HG03196 (cell line): ENCODE data around the gene FN1.
"Not testable (repeated sequence)": the region's sequence is repeated elsewhere in the genome, so short reads cannot be mapped to it uniquely, and the experiment has no call there.

Experiments used
- ATAC-seq: cut with Tn5 transposase; IDR thresholded peaks from one replicate; pipeline ENCODE4 v1.9.1; 2021; ENCODE audit not compliant: unreplicated experiment

FN1 gene

DNA sequence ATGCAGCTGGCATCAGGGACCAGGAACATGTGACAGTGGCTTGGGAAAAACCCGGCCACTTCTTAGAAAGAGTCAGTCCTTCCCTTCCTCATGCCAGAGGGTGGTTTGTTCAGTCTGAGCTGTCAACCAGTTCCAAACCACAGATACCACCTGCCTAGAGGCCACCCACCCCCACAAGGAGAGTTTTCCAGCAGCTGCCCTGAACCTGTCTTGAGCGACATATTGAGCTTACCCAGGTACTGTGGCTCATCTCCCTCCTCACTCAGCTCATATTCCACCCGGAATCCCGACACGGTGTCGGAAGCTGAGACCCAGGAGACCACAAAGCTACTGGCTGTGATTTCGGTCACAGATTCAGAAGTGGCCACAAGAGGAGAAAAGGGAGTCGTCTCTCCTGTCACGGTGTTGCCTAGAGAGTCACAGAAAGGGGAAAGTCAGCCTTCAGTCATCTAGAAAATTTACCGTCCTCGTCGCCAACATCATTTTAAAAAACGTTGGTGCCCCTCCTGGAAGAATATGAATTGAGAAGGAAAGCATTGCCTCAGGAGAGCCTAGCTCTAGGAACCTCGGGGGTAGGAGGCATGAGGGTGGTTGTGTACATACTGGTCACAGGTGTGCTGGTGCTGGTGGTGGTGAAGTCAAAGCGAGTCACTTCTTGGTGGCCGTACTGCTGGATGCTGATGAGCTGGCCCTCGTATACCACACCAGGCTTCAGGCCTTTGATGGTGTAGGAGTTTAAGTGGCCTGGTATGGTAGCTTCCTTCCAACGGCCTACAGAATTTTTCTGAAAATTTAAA is 26.3 kb downstream of the FN1 start:
- no peak for ATAC-seq

DNA sequence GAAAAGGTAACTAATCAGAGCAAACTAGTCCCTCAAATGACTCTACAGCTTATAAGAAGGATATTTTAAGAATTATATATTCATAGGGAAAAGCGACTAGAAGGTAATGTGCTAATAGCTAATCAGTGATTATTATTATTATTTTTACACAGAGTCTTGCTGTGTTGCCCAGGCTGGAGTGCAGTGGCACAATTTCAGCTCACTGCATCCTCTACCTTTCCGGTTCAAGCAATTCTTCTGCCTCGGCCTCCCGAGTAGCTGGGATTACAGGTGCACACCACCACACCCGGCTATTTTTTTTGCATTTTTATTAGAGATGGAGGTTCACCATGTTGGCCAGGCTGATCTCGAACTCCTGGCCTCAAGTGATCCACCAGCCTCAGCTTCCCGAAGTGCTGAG is 27.4 kb downstream of the FN1 start:
- ATAC-seq = not testable (repeated sequence)

DNA sequence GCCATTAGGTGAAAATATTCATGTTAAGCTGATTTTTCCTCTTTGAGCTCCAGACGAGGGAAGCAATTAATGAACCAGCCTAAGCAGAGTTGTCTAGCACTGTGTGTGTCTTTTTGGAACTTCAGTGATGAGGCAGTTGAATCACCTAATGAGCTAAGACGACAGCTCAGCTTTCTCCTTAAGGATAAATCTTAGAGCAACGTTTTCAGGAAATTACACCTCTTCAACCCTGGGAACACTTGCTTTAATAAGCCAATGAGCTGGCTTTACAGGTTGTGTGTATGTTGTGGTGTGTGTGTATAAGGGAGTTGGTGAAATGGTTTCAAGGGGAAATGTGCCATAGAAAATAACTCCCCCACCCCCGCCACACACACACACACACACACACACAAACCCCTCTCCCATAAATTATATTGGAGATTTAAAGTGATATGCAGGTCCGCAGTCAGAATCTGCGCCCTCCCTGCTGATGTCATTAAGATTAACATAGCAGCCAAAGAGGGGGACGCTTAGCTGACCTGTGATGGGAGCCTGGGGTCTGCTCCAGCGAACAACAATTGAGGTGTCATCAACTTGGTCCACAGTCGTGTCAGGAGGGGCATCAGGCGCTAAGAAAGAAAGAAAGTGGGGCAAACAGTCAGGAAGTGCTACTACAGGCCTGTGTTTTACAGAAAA is 28.1 kb downstream of the FN1 start:
- no peak for ATAC-seq

DNA sequence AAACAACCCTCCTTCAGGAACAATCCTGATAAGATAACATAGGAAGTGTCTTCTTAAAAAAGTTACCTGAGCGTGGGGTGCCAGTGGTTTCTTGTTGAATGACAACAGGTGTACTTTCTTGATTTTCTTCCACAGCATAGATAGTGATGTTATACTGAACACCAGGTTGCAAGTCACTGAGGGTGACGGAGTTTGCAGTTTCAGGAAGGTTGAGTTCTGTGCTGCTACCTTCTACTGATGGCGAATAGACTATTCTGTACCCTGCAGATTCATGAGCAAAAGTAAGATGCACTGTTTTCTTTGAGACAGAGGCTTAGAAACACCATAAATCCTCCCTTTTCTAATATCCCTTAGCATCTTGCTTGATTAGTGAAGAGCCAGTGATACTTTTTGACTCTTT is 28.8 kb downstream of the FN1 start:
- ATAC-seq = no peak

DNA sequence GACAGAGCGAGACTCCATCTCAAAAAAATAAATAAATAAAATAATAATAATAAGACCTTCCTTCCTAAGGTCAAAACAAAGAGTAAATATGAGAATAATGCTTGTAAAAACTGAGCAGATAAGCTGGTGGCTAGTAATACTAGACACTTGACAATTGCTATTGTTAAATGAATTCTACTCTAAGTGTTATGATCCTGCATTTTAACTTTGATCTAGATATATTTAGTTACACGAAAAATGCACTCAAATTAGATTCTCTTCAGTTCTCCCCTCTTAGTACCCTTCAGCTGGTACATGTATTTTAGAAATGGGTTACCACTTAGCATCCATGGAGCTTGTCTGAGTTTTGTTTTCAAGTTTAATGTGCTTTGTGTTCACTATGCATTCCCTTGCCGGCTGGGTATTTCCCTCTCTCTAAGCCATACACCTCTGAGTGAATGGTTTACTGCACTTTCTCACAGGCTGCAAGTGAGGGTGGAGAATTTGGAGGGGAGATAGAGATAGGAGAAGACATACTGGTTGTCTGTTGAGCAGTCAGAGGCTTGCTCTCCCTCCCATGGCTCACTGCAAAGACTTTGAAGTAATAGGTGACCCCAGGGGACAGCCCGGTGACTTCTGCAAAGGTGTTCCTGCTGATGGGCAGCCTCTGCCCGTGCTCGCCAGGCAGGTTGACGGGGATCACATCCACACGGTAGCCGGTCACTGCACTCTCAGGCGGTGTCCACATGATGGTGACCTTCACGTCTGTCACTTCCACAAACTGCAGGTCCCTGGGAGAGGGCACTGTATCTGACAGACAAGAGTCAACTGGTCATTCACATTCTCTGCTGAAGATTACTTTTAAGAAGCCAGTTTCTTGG is 29.9 kb downstream of the FN1 start:
- ATAC-seq = no peak

DNA sequence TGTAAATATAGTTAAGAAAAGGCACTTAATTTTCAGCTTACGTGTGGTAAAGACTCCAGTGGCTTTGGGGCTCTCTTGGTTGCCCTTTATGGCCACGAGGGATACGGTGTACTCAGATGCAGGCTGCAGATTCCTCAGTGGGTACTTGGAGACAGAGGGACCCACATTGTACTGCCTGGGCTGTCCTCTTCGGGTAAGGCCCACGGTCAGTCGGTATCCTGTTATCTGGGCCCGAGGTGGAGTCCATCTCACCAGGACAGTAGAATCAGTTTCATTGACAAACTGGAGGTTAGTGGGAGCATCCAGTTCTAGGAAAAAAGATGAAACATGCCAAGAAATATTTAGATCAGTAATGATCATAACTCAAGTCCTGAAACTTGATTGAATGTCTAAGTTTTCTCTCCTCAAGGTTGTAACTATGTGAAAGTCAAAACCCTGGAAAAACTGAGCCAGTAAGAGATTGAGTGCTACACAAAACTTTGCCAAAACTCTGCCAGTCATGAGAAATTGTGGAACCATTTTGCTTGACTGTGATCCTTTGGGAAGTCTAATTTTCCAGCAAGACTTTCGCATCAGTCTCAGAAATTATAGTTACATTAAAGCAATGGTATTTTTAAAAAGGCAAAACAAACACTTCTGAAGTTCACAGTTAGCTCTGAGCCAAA is 31.4 kb downstream of the FN1 start:
- no peak for ATAC-seq

DNA sequence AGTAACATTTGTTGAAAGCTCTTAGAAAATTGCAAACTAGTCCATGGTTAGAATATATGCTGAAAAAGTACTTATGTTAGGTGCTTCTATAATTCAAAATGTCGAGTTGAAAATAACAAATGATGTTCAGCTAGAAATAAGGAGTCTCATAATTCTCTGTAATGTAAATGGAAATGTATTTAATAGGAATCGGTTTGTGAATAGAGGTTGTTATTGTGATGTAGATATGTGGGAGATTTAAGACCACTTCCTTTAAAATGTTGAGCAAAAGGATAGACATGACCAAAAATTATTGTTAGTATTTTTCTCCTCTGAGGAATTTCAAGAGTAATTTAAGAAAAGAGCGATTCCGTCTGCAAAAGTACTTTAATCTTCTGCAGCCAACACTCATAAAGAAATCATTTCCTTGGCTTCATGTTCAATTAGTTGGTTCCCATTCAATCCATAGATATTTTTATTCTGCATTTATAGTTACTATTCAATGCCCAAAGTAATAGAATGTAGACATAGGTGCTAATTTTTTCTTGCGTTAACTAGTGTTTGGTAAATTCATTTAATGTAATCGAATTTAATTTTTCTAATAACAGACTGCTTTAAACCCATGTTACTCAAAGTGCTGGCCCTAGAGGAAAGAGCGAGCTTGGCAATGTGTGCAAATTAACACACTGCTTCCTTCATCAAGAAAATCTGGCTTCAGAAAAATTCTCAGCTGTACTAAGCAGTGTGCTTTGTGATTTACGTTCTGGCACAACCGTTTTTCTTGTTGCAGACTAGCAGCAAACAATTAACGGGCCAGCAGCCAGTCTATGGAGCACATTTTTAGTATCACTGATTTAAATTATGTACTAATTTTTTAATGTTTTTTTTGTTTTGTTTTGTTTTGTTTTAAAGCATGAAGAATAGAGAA is 32.2 kb downstream of the FN1 start:
- ATAC-seq = no peak

DNA sequence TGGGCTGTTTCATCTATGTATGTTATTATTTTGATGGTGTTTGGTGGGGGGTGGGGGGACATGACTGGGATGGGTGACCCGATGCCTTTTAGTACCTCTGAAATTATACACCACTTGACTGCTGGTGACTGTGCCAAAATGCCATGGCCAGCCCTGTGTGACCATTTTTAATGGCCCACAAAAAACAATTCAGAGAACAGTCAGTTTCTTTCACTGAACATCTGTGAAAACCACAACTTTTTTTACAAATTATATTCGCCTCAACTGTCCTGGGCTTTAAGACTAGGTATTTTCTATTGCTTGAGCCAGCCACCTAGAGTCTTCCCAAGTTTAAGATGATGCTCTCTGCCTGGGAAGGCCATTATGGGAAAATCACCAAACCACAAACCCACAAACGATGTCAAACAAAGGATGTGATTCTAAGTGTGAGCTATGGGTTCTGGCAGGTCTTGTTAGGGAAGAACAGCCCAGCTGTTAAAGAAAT is 33.9 kb downstream of the FN1 start:
- ATAC-seq = no peak

DNA sequence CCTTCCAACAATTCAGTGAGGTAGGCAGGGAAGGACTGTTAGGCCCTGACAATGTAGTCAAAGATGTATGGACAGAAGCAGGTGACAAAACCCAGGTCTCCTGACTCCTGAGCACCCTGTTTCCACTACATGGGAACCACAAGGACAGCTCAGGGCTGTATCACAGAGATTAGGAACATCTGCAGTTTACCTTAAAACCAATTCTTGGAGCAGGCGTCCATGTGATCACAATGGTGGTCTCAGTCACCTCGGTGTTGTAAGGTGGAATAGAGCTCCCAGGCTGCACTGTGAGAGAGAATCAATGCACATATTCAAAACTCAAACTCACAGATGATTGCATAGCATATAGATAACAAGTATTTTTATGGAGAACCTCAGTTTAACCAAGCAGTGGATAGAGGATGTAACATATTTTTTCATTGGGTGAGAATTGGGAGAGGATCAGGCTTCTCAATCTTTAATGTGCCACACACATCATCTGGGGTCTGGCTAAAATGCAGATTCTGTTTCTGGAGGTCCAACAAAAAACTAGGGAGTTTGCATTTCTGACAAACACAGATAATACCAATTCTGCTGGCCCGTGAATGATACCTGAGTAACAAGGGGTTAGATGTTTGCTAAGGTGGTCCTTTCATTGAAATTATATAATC is 36.7 kb downstream of the FN1 start:
- no peak for ATAC-seq

DNA sequence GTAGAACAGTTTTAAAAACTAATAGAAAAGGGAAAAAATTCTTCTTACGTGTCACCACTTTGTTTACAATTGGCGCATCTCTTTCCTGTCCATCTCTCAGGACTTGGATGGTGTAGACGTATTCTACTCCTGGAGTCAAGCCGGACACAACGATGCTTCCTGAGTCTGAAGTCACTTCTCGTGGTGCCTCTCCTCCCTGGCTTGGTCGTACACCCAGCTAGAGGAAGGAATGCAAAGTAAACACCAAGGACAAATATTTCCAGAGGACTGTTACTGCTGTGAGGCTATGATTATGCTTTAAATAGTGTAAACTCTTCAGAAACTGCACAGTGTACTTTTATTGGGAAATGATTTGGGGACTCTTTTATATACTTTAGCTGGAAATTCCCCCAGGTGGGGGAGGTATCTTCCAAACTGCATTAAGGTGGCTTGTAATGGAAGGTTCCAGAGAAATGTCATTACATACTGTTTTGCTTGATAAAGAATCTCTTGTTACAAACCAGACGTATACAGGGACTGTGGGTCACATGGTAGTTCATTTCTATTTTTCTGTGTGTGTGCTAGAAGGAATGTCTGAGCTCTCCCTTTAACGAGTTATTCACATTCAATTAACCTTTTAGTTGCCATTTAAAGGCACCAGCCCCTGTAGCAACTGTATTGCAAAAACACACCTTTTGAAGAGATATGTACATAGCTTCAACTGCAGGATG is 38.1 kb downstream of the FN1 start:
- ATAC-seq = no peak

DNA sequence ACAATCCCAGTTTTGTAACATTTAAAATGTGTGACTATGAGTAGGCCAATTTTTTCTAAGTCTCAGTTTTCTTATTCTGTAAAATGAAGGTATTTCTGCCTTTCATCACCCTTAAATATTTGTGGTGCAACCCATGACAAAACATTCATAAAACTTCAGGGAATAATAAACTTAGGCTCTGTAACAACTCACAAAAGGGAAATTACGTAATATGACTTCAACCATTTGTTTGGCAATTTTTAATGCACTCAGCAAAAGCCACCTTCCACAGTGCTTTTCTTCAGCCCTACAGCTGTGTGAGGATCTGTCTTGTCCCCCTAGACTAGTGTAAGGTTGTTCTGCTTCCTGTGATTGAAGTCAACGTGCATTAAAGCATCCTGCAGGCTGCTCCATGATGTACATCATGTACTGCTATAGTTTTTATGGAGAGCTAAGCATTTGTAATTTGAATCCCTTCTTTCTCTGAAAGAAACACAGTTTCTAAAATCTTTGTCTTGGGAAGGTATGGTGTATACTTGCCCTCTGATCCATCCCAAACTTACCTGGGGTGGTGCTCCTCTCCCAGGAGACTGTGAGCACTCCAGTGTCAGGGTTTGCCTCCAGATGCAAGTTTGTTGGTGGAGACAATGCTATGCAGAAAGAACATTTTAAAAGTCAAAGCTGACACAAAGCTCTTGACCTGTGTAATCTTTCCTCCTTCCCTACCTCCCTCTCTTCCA is 39.1 kb downstream of the FN1 start:
- no peak for ATAC-seq

DNA sequence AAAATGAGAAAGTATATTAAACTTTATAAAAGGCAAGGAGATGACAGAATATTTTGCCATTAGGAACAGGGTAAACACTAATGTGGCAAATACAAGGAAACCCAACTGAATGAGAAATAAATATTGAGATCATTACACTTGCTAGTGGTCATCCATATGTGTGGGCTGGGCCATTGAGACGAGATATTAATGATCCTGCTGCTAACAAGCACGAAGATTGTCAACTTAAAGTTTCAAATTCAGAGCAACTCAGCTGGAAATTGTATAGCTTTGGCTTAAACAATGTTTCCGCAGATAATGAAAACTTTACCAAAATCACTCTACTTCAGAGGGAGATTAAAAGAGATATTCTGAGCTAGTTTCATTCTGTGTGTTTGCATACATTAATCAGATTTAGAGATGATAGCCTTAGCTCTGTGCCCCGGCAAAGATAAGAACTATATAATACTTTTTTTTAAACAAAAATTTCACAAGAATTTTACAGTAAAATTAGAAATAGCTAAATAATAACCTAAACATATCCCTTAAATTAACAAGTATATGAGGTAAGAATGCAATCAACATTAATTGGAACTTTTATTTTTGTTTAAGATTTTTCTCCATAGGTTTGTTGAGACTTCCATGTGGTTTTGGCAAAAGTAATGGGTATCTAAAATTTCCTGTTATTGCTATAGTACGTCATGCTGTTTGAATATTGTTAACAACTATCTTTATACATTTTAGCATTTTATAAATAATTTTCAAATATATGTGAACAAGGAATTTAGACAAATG is 40.0 kb downstream of the FN1 start:
- no peak for ATAC-seq

DNA sequence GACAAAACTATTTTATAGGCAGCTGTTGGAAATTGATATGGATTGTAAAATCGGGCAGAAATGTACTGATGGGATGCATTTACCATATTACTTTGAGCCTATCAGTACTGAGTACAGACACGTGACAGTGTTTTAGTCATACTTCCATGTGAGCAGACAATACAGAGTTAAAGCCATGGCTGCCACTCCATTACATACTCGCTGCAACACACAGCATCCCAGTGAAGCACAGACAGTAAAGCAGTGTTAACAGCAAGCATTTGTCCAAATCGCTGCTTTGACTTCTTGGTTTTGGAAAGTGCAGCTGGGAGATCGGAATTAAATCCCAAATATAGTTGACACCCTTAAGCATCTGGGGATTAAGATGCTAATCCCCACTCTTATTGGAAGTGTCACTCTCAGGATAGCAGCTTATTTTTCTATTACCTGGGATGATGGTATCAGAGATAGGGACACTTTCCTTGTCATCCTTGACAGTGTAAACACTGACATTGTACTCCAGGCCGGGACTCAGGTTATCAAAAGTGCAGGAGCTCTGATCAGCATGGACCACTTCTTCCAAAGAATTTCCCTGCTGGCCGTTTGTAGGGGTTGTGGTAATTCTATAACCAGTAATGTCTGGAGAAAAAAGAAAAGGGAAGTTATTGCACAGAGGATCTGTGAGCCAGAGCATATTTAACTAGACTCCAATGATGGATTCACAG is 41.6 kb downstream of the FN1 start:
- no peak for ATAC-seq

DNA sequence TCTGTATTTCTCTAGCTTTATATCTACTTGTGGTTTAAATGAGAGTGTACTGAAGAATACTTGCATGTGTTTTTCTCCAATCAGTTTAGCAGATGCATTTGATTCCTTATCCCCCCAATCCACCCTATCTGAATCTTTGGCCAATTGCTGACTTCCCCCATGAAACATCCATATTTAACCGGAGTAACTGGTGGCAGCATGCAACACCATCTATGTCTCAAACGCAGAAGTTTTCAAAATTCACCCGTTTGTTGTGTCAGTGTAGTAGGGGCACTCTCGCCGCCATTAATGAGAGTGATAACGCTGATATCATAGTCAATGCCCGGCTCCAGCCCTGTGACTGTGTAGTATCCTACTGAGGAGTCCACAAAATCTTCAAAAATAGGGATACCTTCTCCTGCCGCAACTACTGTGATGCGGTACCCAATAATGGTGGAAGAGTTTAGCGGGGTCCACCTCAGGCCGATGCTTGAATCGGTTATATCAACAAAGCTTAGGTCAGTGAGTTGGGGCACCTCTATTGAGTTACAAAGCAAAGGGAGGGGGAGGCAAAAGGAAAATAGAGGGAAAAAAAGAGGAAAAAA is 43.1 kb downstream of the FN1 start:
- no peak for ATAC-seq

DNA sequence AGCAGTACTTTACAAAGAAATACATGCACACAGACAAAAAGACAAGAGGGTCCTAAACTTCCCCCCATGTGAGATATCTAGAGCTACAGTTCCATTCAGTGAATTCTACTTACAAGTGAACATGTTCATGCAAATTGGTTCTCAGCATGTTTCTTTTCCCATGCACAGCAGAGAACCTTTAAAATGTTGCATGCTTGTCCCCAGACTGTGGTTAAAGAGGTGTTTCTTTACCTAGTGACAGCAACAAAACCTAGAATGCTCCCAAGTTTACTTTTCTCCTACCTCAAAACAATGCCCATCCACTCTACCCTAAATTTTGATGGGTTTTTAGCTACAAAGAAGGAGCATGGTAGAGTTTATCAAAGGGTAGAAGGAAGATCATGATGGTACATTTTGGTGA is 43.7 kb downstream of the FN1 start:
- no peak for ATAC-seq

DNA sequence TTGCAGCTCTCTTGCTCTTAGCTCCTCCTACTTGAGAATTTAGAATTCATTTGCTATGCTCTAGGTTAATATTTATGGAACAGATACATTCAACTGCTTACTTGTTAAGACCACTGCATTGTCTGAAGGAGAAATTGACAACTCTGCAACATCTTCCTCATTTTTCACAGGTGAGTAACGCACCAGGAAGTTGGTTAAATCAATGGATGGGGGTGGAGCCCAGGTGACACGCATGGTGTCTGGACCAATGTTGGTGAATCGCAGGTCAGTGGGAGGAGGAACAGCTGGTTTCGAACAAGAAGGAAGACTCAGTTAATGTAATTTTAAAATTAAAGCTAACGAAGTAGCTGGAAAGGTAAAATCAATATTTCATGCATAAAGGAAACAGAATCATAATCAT is 44.3 kb downstream of the FN1 start:
- no peak for ATAC-seq

DNA sequence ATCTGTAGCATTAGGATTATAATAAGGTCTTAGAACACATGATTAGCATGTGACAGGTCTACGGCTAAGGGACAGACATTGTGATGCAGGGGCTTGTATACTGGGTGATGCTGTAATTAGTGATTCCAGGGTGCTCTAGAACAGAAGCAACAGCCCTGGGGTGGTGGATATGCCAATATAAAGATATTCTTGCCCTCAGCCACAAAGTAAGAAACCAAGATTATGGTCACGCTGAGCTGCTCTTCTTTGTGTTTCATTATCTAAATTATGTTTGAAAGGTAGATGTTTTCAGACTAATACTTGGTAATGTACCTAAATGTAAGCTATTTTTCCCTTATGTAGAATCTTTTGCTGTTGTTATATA is 45.3 kb downstream of the FN1 start:
- no peak for ATAC-seq
